IMR-90 (cell line): Measurements from ENCODE around the gene MAGEF1. TPM values are rescaled to one million over a fixed set of nuclear protein-coding genes. Genes with fewer than 3 reads are reported as not detected.

ENCODE experiments used
- ATAC-seq: fragments of 200-7000 bp; cut with Tn5 transposase; 2 replicates; pipeline ENCODE4 v1.9.1; 2020; ENCODE audit warnings: low read depth, mild to moderate bottlenecking, moderate library complexity
- BruUV-seq: library from RNA; stranded (reverse); fragments of 400-500 nt; replicated peaks from 2 replicates; lab custom pipeline; 2021; lab: Mats Ljungman, UMichigan
- CTCF ChIA-PET: fragments of 300-600 bp; formaldehyde crosslinking; extraction: SDS; loops from one replicate; lab custom pipeline; 2021; ENCODE audit warnings: antibody characterized with exemption; lab: Yijun Ruan, JAX
- POLR2A ChIA-PET: fragments of 300-600 bp; sonication (Branson Sonifier 250); formaldehyde crosslinking; loops from one replicate; lab custom pipeline; 2022; ENCODE audit warnings: antibody characterized with exemption; ENCODE audit not compliant: unreplicated experiment; lab: Charles Lee
- DNase-seq: peaks from one replicate; pipeline ENCODE4 v3.0.0; 2013
- H2AFZ ChIP-seq: replicated peaks from 2 replicates; pipeline ENCODE3; 2013; ENCODE audit warnings: low read length, mild to moderate bottlenecking; ENCODE audit not compliant: poor library complexity
- H2AK5ac ChIP-seq: 2 replicates; pipeline ENCODE4 v1.6.1; 2013; ENCODE audit warnings: low read depth, low read length, inconsistent platforms
- H2AK9ac ChIP-seq: replicated peaks from 2 replicates; pipeline ENCODE3; 2013; ENCODE audit warnings: mild to moderate bottlenecking, low read depth, low read length, moderate library complexity; ENCODE audit not compliant: poor library complexity
- H2BK120ac ChIP-seq: 2 replicates; pipeline ENCODE4 v1.6.1; 2013; ENCODE audit warnings: low read depth, low read length, inconsistent platforms
- H2BK15ac ChIP-seq: 3 replicates; pipeline ENCODE4 v1.6.1; 2013; ENCODE audit warnings: low read depth, low read length, inconsistent platforms
- H2BK20ac ChIP-seq: 2 replicates; pipeline ENCODE4 v1.6.1; 2013; ENCODE audit warnings: low read depth, mild to moderate bottlenecking, inconsistent platforms, low read length, moderate library complexity
- H2BK5ac ChIP-seq: 2 replicates; pipeline ENCODE4 v1.6.1; 2013; ENCODE audit warnings: mild to moderate bottlenecking, low read depth, low read length, inconsistent platforms; ENCODE audit not compliant: poor library complexity, severe bottlenecking
- H3K14ac ChIP-seq: replicated peaks from 2 replicates; pipeline ENCODE4 v1.6.1; 2013; ENCODE audit warnings: low read depth, low read length, inconsistent platforms
- H3K18ac ChIP-seq: 2 replicates; pipeline ENCODE4 v1.6.1; 2013; ENCODE audit warnings: low read depth, low read length, control low read depth
- H3K23ac ChIP-seq: 2 replicates; pipeline ENCODE4 v1.6.1; 2013; ENCODE audit warnings: low read depth, low read length, inconsistent platforms
- H3K27ac ChIP-seq: 2 replicates; pipeline ENCODE4 v1.5.1; 2013; ENCODE audit warnings: mild to moderate bottlenecking, control low read depth, low read length; ENCODE audit not compliant: insufficient read depth
- H3K27me3 ChIP-seq: 2 replicates; pipeline ENCODE4 v1.6.1; 2013; ENCODE audit warnings: low read length; ENCODE audit not compliant: control insufficient read depth, insufficient read depth
- H3K36me3 ChIP-seq: 2 replicates; pipeline ENCODE4 v1.6.1; 2013; ENCODE audit warnings: low read length, mixed read lengths; ENCODE audit not compliant: control insufficient read depth, insufficient read depth
- H3K4ac ChIP-seq: 2 replicates; pipeline ENCODE4 v1.6.1; 2013; ENCODE audit warnings: low read depth, low read length, inconsistent platforms
- H3K4me1 ChIP-seq: 2 replicates; pipeline ENCODE4 v1.6.1; 2013; ENCODE audit warnings: low read length, mixed read lengths; ENCODE audit not compliant: control insufficient read depth, insufficient read depth
- H3K4me2 ChIP-seq: 2 replicates; pipeline ENCODE4 v1.6.1; 2013; ENCODE audit warnings: low read depth, mild to moderate bottlenecking, control low read depth, low read length, moderate library complexity
- H3K4me3 ChIP-seq: 2 replicates; pipeline ENCODE4 v1.5.1; 2013; ENCODE audit warnings: low read depth, mild to moderate bottlenecking, control low read depth, low read length, moderate library complexity; ENCODE audit not compliant: insufficient read depth
- H3K56ac ChIP-seq: 2 replicates; pipeline ENCODE4 v1.6.1; 2013; ENCODE audit warnings: low read length, inconsistent platforms; ENCODE audit not compliant: insufficient read depth; ENCODE audit errors: extremely low read depth
- H3K79me1 ChIP-seq, 2 experiments: 2 replicates each; pipeline ENCODE4 v1.6.1; 2013; ENCODE audit warnings: low read length in 2 of 2, inconsistent platforms in 1 of 2, low read depth in 1 of 2
- H3K9ac ChIP-seq: 2 replicates; pipeline ENCODE4 v1.6.1; 2013; ENCODE audit warnings: low read depth, low read length, control low read depth
- H3K9me1 ChIP-seq: 2 replicates; pipeline ENCODE4 v1.6.1; 2013; ENCODE audit warnings: low read length, inconsistent platforms; ENCODE audit not compliant: insufficient read depth
- H3K9me3 ChIP-seq: 2 replicates; pipeline ENCODE4 v1.6.1; 2013; ENCODE audit warnings: low read length; ENCODE audit not compliant: control insufficient read depth, insufficient read depth
- H4K20me1 ChIP-seq: 2 replicates; pipeline ENCODE4 v1.6.1; 2013; ENCODE audit warnings: low read length, inconsistent platforms; ENCODE audit not compliant: insufficient read depth
- H4K5ac ChIP-seq: 2 replicates; pipeline ENCODE4 v1.6.1; 2013; ENCODE audit warnings: mild to moderate bottlenecking, low read depth, low read length, control low read depth
- H4K8ac ChIP-seq, 2 experiments: 2 replicates each; pipeline ENCODE4 v1.6.1; 2013; ENCODE audit warnings: low read depth in 2 of 2, low read length in 2 of 2, control low read depth in 1 of 2, inconsistent platforms in 1 of 2
- H4K91ac ChIP-seq: 2 replicates; pipeline ENCODE4 v1.6.1; 2013; ENCODE audit warnings: low read depth, low read length, inconsistent platforms; ENCODE audit not compliant: insufficient read depth
- BHLHE40 ChIP-seq: fragments of 150-350 bp; IDR thresholded peaks from 2 replicates; pipeline ENCODE4 v1.6.1; 2016; ENCODE audit warnings: mild to moderate bottlenecking, low read depth, low read length
- CEBPB ChIP-seq: IDR thresholded peaks from 2 replicates; pipeline ENCODE4 v1.6.1; 2012; ENCODE audit warnings: low read depth, low read length, improper control_type of control experiment
- CHD1 ChIP-seq: IDR thresholded peaks from 2 replicates; pipeline ENCODE4 v1.6.1; 2012; ENCODE audit warnings: low read depth, low read length, improper control_type of control experiment
- MAFK ChIP-seq: IDR thresholded peaks from 2 replicates; pipeline ENCODE4 v1.6.1; 2012; ENCODE audit warnings: low read depth, low read length, improper control_type of control experiment
- MAZ ChIP-seq: IDR thresholded peaks from 2 replicates; pipeline ENCODE4 v1.6.1; 2012; ENCODE audit warnings: low read depth, mild to moderate bottlenecking, low read length, improper control_type of control experiment, moderate library complexity, borderline replicate concordance
- POLR2A ChIP-seq: IDR thresholded peaks from 2 replicates; pipeline ENCODE4 v1.6.1; 2012; ENCODE audit warnings: mild to moderate bottlenecking, low read depth, low read length
- RAD21 ChIP-seq: IDR thresholded peaks from 2 replicates; pipeline ENCODE4 v1.6.1; 2012; ENCODE audit warnings: low read length, improper control_type of control experiment
- RCOR1 ChIP-seq: IDR thresholded peaks from 2 replicates; pipeline ENCODE4 v1.6.1; 2012; ENCODE audit warnings: mild to moderate bottlenecking, low read length, improper control_type of control experiment; ENCODE audit not compliant: insufficient replicate concordance
- RFX5 ChIP-seq: IDR thresholded peaks from 2 replicates; pipeline ENCODE4 v1.8.0; 2012; ENCODE audit warnings: low read depth, mild to moderate bottlenecking, low read length, moderate library complexity
- SMC3 ChIP-seq: fragments of 150-350 bp; IDR thresholded peaks from 2 replicates; pipeline ENCODE4 v1.6.1; 2016; ENCODE audit warnings: low read depth, mild to moderate bottlenecking, antibody characterized with exemption, low read length, moderate library complexity
- USF2 ChIP-seq: fragments of 150-350 bp; IDR thresholded peaks from 2 replicates; pipeline ENCODE4 v1.6.1; 2017; ENCODE audit warnings: mild to moderate bottlenecking, antibody characterized with exemption, low read length, low read depth
- WGBS, 2 experiments: methylation state at CpG; one replicate each; pipeline versions ENCODE4 v1.1.5 to v1.1.7; 2013; ENCODE audit warnings: missing lambda C conversion rate in 2 of 2; ENCODE audit not compliant: insufficient read length in 1 of 2; ENCODE audit errors: extremely low coverage in 2 of 2; 5-methylcytosine and 5-hydroxymethylcytosine counted together
- dilution Hi-C: fragments of 300-500 bp; cut with HindIII; formaldehyde crosslinking; loops from one replicate; pipeline ENCODE4 v1.14.3; 2018; ENCODE audit warnings: low sequenced_read_pairs; ENCODE audit not compliant: unreplicated experiment
- in situ Hi-C: fragments of 300-500 bp; cut with MboI; formaldehyde crosslinking; loops from 3 replicates; pipeline ENCODE4 v1.14.3; 2019; ENCODE audit warnings: low sequenced_read_pairs, inconsistent platforms, mixed read lengths
- intact Hi-C: fragments of 100-400 bp; cut with micrococcal nuclease; formaldehyde crosslinking; loops from 2 replicates; pipeline ENCODE4 v1.10.0; 2022
- polyA plus RNA-seq, 3 experiments: library from polyadenylated mRNA; depleted of rRNA; stranded (reverse); fragments of >200 nt; gene quantifications; 2 replicates each; pipeline ENCODE4 v1.2.3, GENCODE V29; 2012; ENCODE audit warnings: low replicate concordance in 1 of 3
- total RNA-seq: library from RNA; depleted of rRNA; stranded (reverse); fragments of >200 nt; gene quantifications from 2 replicates; pipeline ENCODE4 v1.2.3, GENCODE V29; 2012

The MAGEF1 gene
- total and polyA plus RNA-seq, 2 of the 4 experiments (the other 2 are of a cell fraction): 10.6 to 19.4 TPM

- in situ Hi-C loops (no loop called here), dilution Hi-C loops (no loop called here), intact Hi-C loops (no loop called here)
- no peak overlapping the region for H3K23ac ChIP-seq
- no peak overlapping the region for H3K27ac ChIP-seq
- 100% methylated on average over 1 of the region's 12 CpGs; no CpG with 5 or more reads in 1 of the 2 experiments for WGBS, 2 experiments
- no peak overlapping the region for H2BK15ac ChIP-seq
- no peak overlapping the region for H2BK120ac ChIP-seq
- no peak overlapping the region for H3K56ac ChIP-seq
- no peak overlapping the region for H2AFZ ChIP-seq
- H3K9me1 ChIP-seq: peaks cover 14% of the 10 kb centered on the region
- H3K4me1 ChIP-seq: peaks cover 30% of the 10 kb centered on the region
- H3K9ac ChIP-seq: no peak overlapping the region
- H2AK5ac ChIP-seq: no peak overlapping the region
- H3K14ac ChIP-seq: no peak overlapping the region
- ChIA-PET CTCF (no interaction called here), POLR2A (no interaction called here)
- no peaks in the 10 kb centered on the region for H3K9me3 ChIP-seq
- H3K4me2 ChIP-seq: no peak overlapping the region
- H2AK9ac ChIP-seq: no peak overlapping the region
- H4K8ac ChIP-seq: no peak overlapping the region
- TF ChIP-seq SMC3 (no peak), USF2 (no peak), CEBPB (no peak), POLR2A (no peak), RAD21 (no peak), CHD1 (no peak), MAFK (no peak), RFX5 (no peak), BHLHE40 (no peak), RCOR1 (no peak), MAZ (no peak)
- no peaks in the 10 kb centered on the region for H3K79me1 ChIP-seq
- H3K4me3 ChIP-seq: no peak overlapping the region
- no peak for ATAC-seq
- no peak for DNase-seq
- H4K5ac ChIP-seq: no peak overlapping the region
- H3K27me3 ChIP-seq: peaks cover 17% of the 10 kb centered on the region
- no peaks in the 10 kb centered on the region for H3K36me3 ChIP-seq
- H3K18ac ChIP-seq: no peak overlapping the region
- H2BK5ac ChIP-seq: no peak overlapping the region
- H2BK20ac ChIP-seq: no peak overlapping the region
- no peak overlapping the region for H3K4ac ChIP-seq
- H4K91ac ChIP-seq: no peak overlapping the region
- no TSS peak for BruUV-seq
- peaks cover 4% of the 10 kb centered on the region; the same call in 1 of the 2 replicates for H4K20me1 ChIP-seq
Observed at GRCh38 chr3:184683900-184684560, 27.8 kb downstream of the MAGEF1 start.
